A549 treated with AZD2906 at 1 μM for 4 hours (cell line): ENCODE results near the gene SMIM8. TPM values are rescaled to one million over a fixed set of nuclear protein-coding genes. Genes with fewer than 3 reads are reported as not detected.

Experiments
- total RNA-seq: library from RNA; stranded (reverse); fragments of 200-300 nt; extraction: Qiagen RNA extraction; gene quantifications from 5 replicates; pipeline ENCODE4 v1.2.3, GENCODE V29; 2022

The SMIM8 gene, protein sequence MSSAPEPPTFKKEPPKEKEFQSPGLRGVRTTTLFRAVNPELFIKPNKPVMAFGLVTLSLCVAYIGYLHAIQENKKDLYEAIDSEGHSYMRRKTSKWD
- total RNA-seq, result 1.9 to 3.9 TPM (median 3.1 TPM) in 5 replicates

GRCh38 chr6:87322304-87323212, at the start of gene SMIM8:
TSS of gene SMIM8 (plus strand) at chr6:87322588. CDS start at chr6:87337032, 14,444 bp downstream.

DNA sequence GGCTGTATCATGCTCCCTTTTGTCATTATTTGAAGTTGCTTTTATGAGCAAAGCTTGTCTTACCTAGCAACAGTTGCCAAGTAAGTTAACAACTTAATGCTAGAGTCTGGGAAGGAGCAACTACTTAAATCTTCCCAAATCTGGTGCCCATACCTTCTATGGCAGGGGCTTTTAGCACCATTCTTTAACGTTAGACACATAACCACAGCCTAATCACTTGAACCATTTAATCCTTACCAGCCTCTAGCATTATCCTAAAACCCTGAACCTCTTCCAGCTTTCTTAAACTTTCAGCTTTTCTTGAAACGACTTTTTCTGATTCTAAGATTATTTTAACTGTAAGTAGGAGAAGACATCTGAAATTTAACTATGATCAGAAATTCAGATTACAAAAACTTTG, 22.3 kb downstream of the SMIM8 start, which contains the start of gene C6orf163:
Gene C6orf163 (plus strand): TSS at position 83 of the 400 bp plus-strand sequence. CDS start 287 bp downstream, at position 370.

Other genes starting within 250 kb of the SMIM8 start
- 0.34 to 0.58 TPM (median 0.37 TPM) in 5 replicates for gene CGA, start 227.5 kb upstream of the SMIM8 start, total RNA-seq
- gene ZNF292, start 167.0 kb upstream of the SMIM8 start, total RNA-seq, result 2.5 to 4.8 TPM (median 2.8 TPM) in 5 replicates
- gene GJB7, start 6.7 kb downstream of the SMIM8 start, total RNA-seq, result not detected in 5 replicates
- gene C6orf163, start 22.2 kb downstream of the SMIM8 start, total RNA-seq, result 0.10 to 0.41 TPM (median 0.20 TPM) in 5 replicates
- gene CFAP206, start 85.4 kb downstream of the SMIM8 start, total RNA-seq, result 0.34 to 0.58 TPM (median 0.48 TPM) in 5 replicates
- 8.0 to 9.5 TPM (median 8.4 TPM) in 5 replicates for gene SLC35A1, start 150.4 kb downstream of the SMIM8 start, total RNA-seq